BLaER1 treated with 17β-estradiol and CSF1 and Interleukin-3, amounts not matched to agents 10 nM and 100 nM (cell line): Measurements from ENCODE around the gene CARMIL1.
A peak's percentile ranks its signal among the peaks of the same experiment; 100 is the strongest.

Source experiments
- H3K27ac ChIP-seq, 11 experiments: shearing (Covaris generic); formaldehyde crosslinking; 2 replicates each; pipeline ENCODE4 v1.8.1; 2022
- H3K27me3 ChIP-seq, 11 experiments: shearing (Covaris generic); formaldehyde crosslinking; 2 replicates each; pipeline ENCODE4 v1.8.1; 2022
- H3K36me3 ChIP-seq, 11 experiments: shearing (Covaris generic); formaldehyde crosslinking; 2 replicates each; pipeline ENCODE4 v1.8.1; 2022
- H3K4me1 ChIP-seq, 10 experiments: shearing (Covaris generic); formaldehyde crosslinking; 2 replicates each; pipeline ENCODE4 v1.8.1; 2022
- H3K4me2 ChIP-seq, 11 experiments: shearing (Covaris generic); formaldehyde crosslinking; 2 replicates each; pipeline ENCODE4 v1.8.1; 2022
- H3K4me3 ChIP-seq, 10 experiments: shearing (Covaris generic); formaldehyde crosslinking; 2 replicates each; pipeline ENCODE4 v1.8.1; 2022
- H3K9ac ChIP-seq, 11 experiments: shearing (Covaris generic); formaldehyde crosslinking; 2 replicates each; pipeline ENCODE4 v1.8.1; 2022
- H3K9me3 ChIP-seq, 11 experiments: shearing (Covaris generic); formaldehyde crosslinking; replicated peaks in 1 of 11; 2 replicates each; pipeline ENCODE4 v1.8.1; 2022
- H4K20me1 ChIP-seq, 11 experiments: shearing (Covaris generic); formaldehyde crosslinking; 2 replicates each; pipeline ENCODE4 v1.8.1; 2022
- Cebpa-rat ChIP-seq, 11 experiments: shearing (Covaris generic); IDR thresholded peaks; 2 replicates each; pipeline ENCODE4 v1.8.1; 2022

Gene CARMIL1

DNA sequence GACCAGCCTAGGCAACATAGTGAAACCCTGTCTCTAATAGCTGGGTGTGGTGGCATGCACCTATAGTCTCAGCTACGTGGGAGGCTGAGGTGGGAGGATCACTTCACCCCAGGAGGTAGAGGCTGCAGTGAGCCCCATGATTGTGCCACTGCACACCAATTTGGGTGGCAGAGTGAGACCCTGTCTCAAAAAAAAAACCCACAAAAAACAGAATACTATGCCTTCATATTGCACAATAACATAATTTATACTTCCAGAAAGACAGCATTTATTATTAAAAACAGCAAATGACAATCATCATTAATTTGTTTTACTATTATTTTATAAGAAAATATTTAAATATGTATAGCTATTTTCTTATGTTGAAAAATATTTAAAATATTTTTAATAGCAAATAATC is 30.0 kb upstream of the CARMIL1 start:
- H3K9ac ChIP-seq, result no peak overlapping the region

DNA sequence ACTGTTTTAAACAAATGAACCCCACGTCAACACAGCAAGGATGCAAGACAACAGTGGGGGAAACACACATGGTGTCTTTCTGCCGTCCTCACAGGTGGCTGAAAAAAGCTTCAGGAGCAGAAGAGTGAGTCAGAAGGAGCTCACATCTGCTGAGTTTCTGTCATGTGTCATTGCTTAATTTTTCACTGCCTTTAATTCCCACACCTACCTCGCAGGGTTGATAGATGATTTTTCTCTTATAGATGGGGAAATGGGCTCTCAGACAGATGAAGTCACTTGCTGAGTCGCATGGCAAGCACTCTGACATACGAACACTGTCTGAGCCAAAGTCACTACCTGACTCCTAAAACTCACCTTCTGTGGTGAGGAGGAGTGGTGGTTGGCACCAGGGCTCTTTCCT is 28.3 kb upstream of the CARMIL1 start:
- Histone ChIP-seq H4K20me1 (no peaks in the 10 kb centered on the region), H3K27ac (no peak overlapping the region), H3K4me2 (no peak overlapping the region), H3K27me3 (no peaks in the 10 kb centered on the region), H3K36me3 (no peaks in the 10 kb centered on the region), H3K9ac (no peak overlapping the region), H3K9me3 (no peaks in the 10 kb centered on the region), H3K4me1 (no peaks in the 10 kb centered on the region), H3K4me3 (no peak overlapping the region)
- no peak for TF ChIP-seq Cebpa-rat (IDR thresholded peaks at IDR 0.05)

More for the DNA sequence above, 30.0 kb upstream of the CARMIL1 start:
- no peaks in the 10 kb centered on the region for H3K4me1 ChIP-seq
- no peaks in the 10 kb centered on the region for H4K20me1 ChIP-seq
- no peak overlapping the region for H3K4me3 ChIP-seq
- H3K36me3 ChIP-seq, result no peaks in the 10 kb centered on the region
- TF ChIP-seq Cebpa-rat (IDR thresholded peaks at IDR 0.05), result peak in 2 of 11 experiments; percentile 32 to 59; a peak in 2 of 22 replicates
- no peak overlapping the region for H3K4me2 ChIP-seq
- H3K9me3 ChIP-seq, result no peaks in the 10 kb centered on the region
- H3K27me3 ChIP-seq, result no peaks in the 10 kb centered on the region
- no peak overlapping the region for H3K27ac ChIP-seq

DNA sequence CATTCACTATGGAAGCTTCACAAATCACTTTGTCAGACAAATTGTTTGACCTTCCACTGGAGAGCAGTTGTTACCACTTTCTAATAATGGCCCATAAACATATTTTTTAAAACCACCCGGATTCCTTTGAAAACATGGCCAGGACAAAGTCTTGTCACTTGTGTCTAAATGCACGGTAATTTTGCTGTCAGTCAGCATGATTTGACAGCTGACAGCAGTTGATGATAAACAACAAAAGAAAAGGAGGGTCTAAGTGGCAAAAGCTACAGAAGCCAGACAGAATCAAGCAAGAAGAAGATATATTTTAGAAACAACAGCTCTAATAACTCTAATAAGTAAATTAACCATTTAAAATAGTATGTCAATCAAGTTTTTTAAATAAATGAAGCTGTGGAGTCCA is 27.7 kb upstream of the CARMIL1 start:
- Histone ChIP-seq H3K9me3 (no peaks in the 10 kb centered on the region), H3K27ac (no peak overlapping the region), H3K4me3 (no peak overlapping the region), H3K4me2 (no peak overlapping the region), H4K20me1 (no peaks in the 10 kb centered on the region), H3K4me1 (no peaks in the 10 kb centered on the region), H3K27me3 (no peaks in the 10 kb centered on the region), H3K36me3 (no peaks in the 10 kb centered on the region), H3K9ac (no peak overlapping the region)
- TF ChIP-seq Cebpa-rat (IDR thresholded peaks at IDR 0.05), result no peak

DNA sequence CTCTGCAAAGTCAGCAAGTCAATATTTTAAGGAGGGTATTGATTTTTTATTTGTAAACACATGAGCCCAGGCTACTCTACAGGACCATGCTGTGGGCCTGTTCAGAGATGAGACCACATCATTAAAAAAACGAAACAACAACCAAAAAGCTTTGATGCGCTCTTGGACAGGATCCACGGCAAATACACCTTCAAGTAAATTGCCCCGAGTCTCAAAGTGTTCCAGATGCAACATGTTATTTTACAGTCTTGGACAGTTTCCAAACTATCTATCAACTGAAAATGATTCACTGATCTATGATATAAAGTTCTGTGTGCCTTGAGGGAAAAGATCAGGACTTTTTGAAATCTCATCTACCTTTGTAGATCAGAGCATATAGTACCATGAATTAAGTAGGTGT is 25.8 kb upstream of the CARMIL1 start:
- H4K20me1 ChIP-seq, result no peaks in the 10 kb centered on the region
- no peaks in the 10 kb centered on the region for H3K36me3 ChIP-seq
- H3K9ac ChIP-seq, result no peak overlapping the region
- H3K4me3 ChIP-seq, result no peak overlapping the region
- no peak for TF ChIP-seq Cebpa-rat (IDR thresholded peaks at IDR 0.05)
- no peak overlapping the region for H3K4me2 ChIP-seq
- no peak overlapping the region for H3K27ac ChIP-seq
- no peaks in the 10 kb centered on the region for H3K4me1 ChIP-seq
- no peaks in the 10 kb centered on the region for H3K27me3 ChIP-seq
- H3K9me3 ChIP-seq, result no peaks in the 10 kb centered on the region

DNA sequence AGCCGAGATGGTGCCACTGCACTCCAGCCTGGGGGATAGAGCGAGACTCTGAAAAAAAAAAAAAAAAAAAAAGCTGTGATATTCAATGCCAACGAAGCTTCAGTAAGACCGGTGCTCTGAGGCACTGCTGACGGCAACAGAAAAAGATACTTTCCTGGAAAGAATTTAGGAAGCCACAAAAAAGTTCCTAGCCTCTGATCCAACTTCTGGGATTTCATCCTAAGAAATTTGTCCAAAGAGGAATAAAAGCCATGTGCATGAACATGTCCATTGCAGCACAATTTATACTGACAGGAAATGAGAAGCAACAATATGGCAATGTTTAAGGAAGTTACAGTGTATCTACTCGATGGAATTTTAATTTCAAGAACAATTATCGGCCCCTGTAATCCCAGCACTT is 24.5 kb upstream of the CARMIL1 start:
- Histone ChIP-seq H4K20me1 (no peaks in the 10 kb centered on the region), H3K27ac (no peak overlapping the region), H3K36me3 (no peaks in the 10 kb centered on the region), H3K9ac (no peak overlapping the region), H3K9me3 (no peaks in the 10 kb centered on the region), H3K27me3 (no peaks in the 10 kb centered on the region), H3K4me2 (no peak overlapping the region), H3K4me3 (no peak overlapping the region), H3K4me1 (no peaks in the 10 kb centered on the region)
- TF ChIP-seq Cebpa-rat (IDR thresholded peaks at IDR 0.05), result no peak

DNA sequence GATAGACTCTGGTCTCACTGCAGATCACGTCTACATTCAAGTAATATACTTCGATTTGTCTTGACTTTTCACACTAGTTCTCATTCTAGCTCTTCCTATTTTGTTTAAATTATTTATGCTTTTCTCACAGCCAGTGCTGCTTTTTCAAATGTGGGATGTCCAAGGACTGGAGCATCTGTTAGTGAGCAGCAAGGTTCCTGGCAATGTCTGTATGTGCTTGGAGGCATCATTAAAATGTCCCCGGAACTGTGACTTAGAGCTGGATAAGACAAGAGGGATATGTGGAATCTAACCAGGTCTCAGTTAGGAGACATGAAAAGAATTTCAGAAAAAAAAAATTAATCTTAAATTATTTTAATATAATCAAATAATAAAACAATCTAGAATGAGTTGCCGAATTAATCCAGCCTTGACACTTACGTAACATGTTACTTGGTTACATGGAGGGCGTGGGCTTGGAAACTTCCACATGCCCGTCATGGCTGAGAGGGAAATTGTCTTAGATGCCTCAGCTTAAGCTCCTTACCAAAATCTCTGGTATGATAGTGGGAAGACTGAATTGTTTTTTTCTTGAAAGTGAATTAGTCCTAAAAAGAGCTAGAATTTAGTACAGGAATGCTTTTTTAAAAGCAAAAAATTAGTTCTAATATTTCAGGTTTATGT is 21.4 kb upstream of the CARMIL1 start:
- no peak overlapping the region for H3K9ac ChIP-seq
- H3K4me2 ChIP-seq, result no peak overlapping the region
- TF ChIP-seq Cebpa-rat (IDR thresholded peaks at IDR 0.05), result no peak
- no peak overlapping the region for H3K27ac ChIP-seq
- H3K4me1 ChIP-seq, result no peaks in the 10 kb centered on the region
- H3K4me3 ChIP-seq, result no peak overlapping the region
- no peaks in the 10 kb centered on the region for H4K20me1 ChIP-seq
- H3K36me3 ChIP-seq, result no peaks in the 10 kb centered on the region
- H3K9me3 ChIP-seq, result no peaks in the 10 kb centered on the region
- no peaks in the 10 kb centered on the region for H3K27me3 ChIP-seq

DNA sequence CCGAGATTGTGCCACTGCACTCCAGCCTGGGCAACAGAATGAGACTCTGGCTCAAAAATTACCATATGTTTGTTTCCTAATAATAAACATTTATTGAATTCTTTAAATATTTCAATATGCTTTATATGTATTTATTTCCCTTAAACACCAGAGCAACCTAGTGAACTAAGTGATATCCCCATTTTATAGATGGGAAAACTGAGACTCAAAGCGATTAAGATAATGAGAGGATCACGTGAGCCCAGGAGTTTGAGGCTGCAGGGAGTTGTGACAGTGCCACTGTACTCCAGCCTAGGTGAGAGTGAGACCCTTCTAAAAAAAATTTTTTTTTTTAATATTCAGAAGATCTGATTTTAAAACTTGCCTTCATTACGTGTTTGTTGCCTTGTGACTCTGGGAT is 19.4 kb upstream of the CARMIL1 start:
- H4K20me1 ChIP-seq, result no peaks in the 10 kb centered on the region
- H3K27me3 ChIP-seq, result no peaks in the 10 kb centered on the region
- no peaks in the 10 kb centered on the region for H3K36me3 ChIP-seq
- no peak overlapping the region for H3K9ac ChIP-seq
- no peak overlapping the region for H3K4me3 ChIP-seq
- H3K4me2 ChIP-seq, result no peak overlapping the region
- H3K9me3 ChIP-seq, result no peaks in the 10 kb centered on the region
- H3K4me1 ChIP-seq, result no peaks in the 10 kb centered on the region
- H3K27ac ChIP-seq, result no peak overlapping the region
- TF ChIP-seq Cebpa-rat (IDR thresholded peaks at IDR 0.05), result no peak

DNA sequence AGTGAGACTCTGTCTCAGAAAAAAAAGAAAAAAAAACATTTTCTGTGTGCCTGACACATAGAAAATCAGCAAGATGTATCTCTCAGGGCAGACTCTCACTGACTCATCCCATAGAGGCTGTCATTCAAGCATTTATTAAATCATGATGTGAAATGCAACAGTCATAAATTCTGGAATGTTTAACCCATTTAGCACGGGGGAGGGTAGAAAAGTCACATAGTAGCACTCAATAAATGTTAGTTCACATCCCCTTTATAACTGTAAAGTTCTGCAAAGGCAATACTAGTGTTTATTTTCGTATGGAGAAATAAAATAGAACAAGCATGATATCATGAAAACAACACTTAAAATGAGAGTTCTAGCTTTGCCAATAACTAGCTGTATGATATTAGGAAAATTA is 15.5 kb upstream of the CARMIL1 start:
- Histone ChIP-seq H3K27me3 (no peaks in the 10 kb centered on the region), H3K4me3 (no peak overlapping the region), H3K9ac (no peak overlapping the region), H3K4me2 (no peak overlapping the region), H3K9me3 (no peaks in the 10 kb centered on the region), H4K20me1 (no peaks in the 10 kb centered on the region), H3K27ac (no peak overlapping the region), H3K4me1 (peaks cover 0 to 7% (median 0%) of the 10 kb centered on the region in 10 experiments; a peak in 3 of 20 replicates), H3K36me3 (no peaks in the 10 kb centered on the region)
- no peak for TF ChIP-seq Cebpa-rat (IDR thresholded peaks at IDR 0.05)

DNA sequence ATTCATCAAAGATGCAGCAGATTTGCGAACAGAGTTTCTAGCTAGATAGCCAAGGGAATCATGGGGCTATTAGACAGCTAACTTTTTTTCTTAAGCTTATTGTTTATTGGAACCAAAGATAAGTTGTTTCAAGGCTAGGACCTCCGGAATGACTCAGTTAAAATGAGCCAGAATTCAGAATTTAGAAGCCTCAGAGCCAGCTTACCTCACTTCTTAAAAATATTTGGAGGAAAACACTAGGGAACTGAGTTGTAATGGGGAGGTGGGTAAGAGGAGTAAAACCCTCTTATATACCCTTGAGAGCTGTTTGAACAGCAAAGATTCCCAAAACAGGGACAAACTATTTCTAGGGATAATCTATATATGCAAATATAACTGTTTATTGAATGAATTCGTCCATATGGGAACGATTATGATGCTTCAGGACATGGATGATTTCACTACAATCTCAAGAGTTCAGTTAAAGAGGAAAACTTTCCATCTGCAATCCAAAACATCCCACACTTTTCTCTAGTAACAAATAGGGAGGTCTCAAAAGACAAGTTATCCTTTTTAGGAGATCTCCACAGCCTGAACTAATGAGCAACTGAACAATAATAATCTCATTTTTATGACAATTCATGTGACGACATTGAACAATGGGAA is 12.6 kb upstream of the CARMIL1 start:
- TF ChIP-seq Cebpa-rat (IDR thresholded peaks at IDR 0.05), result no peak
- no peaks in the 10 kb centered on the region for H3K27me3 ChIP-seq
- H3K27ac ChIP-seq, result no peak overlapping the region
- H4K20me1 ChIP-seq, result no peaks in the 10 kb centered on the region
- H3K4me2 ChIP-seq, result no peak overlapping the region
- H3K4me1 ChIP-seq, result peaks cover 0 to 7% (median 0%) of the 10 kb centered on the region in 10 experiments; a peak in 3 of 20 replicates
- H3K4me3 ChIP-seq, result no peak overlapping the region
- H3K9me3 ChIP-seq, result no peaks in the 10 kb centered on the region
- H3K9ac ChIP-seq, result no peak overlapping the region
- H3K36me3 ChIP-seq, result no peaks in the 10 kb centered on the region

DNA sequence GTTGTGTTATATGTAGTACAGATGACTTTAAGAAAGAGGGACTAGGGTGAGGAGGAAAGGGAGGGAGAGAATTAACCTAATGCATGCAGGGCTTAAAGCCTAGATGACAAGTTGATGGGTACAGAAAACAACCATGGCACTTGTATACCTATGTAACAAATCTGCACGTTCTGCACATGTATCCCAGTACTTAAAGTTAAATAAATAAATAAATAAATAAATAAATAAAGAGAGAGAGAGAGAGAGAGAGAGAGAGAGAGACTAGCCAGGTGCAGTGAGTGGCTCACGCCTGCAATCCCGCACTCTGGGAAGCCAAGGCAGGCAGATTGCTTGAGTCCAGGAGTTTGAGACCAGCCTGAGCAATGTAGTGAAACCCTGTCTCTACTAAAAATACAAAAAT is 11.5 kb upstream of the CARMIL1 start:
- no peak for TF ChIP-seq Cebpa-rat (IDR thresholded peaks at IDR 0.05)
- H3K36me3 ChIP-seq, result no peaks in the 10 kb centered on the region
- H3K27ac ChIP-seq, result no peak overlapping the region
- no peak overlapping the region for H3K4me2 ChIP-seq
- no peaks in the 10 kb centered on the region for H3K9me3 ChIP-seq
- no peaks in the 10 kb centered on the region for H3K27me3 ChIP-seq
- H3K4me1 ChIP-seq, result peaks cover 0 to 7% (median 0%) of the 10 kb centered on the region in 10 experiments; a peak in 3 of 20 replicates
- no peaks in the 10 kb centered on the region for H4K20me1 ChIP-seq
- H3K4me3 ChIP-seq, result no peak overlapping the region
- no peak overlapping the region for H3K9ac ChIP-seq
